ENCODE results near the gene CAV3. TPM values are rescaled to one million over a fixed set of nuclear protein-coding genes. Genes with fewer than 3 reads are reported as not detected.

Gene CAV3
- total and polyA plus RNA-seq, 2 donors from 2014 or later, result not detected

DNA sequence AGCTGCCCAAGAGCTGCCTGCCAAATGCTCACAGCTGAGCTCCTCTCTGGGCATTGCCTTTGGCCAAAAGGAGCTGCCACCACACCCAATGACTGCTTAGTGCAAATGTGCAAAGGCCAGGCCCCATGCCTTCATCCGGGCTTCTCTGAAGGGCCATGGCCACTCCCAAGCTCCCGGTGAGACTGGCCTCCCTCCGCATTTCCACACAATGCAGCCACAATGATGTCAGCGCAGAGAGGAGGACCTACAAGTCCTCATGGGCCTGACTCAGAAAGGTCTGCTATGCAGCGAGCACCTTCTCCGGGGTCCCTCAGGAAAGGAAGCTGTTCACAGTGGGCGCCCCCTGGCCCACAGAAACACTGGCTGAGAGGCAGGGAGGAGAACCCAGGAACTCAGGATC is 23.1 kb downstream of the CAV3 start:
- no peak overlapping the region for H3K4me3 ChIP-seq (ENCODE audit: low read length in 3 of 3)
- H3K36me3 ChIP-seq (ENCODE audit: control insufficient read depth in 2 of 3, insufficient read depth in 3 of 3, low read length in 3 of 3), result no peaks in the 10 kb centered on the region
- H3K4me1 ChIP-seq (ENCODE audit: control insufficient read depth in 2 of 3, insufficient read depth in 2 of 3, low read depth in 1 of 3, low read length in 3 of 3), result no peaks in the 10 kb centered on the region
- no peaks in the 10 kb centered on the region for H3K27me3 ChIP-seq (ENCODE audit: control insufficient read depth, insufficient read depth, low read length)
- no peak for FAIRE-seq
- TF ChIP-seq, protein P1, sequence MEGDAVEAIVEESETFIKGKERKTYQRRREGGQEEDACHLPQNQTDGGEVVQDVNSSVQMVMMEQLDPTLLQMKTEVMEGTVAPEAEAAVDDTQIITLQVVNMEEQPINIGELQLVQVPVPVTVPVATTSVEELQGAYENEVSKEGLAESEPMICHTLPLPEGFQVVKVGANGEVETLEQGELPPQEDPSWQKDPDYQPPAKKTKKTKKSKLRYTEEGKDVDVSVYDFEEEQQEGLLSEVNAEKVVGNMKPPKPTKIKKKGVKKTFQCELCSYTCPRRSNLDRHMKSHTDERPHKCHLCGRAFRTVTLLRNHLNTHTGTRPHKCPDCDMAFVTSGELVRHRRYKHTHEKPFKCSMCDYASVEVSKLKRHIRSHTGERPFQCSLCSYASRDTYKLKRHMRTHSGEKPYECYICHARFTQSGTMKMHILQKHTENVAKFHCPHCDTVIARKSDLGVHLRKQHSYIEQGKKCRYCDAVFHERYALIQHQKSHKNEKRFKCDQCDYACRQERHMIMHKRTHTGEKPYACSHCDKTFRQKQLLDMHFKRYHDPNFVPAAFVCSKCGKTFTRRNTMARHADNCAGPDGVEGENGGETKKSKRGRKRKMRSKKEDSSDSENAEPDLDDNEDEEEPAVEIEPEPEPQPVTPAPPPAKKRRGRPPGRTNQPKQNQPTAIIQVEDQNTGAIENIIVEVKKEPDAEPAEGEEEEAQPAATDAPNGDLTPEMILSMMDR (IDR thresholded peaks at IDR 0.05; ENCODE audit: borderline replicate concordance, extremely low read depth, insufficient read depth), result no peak
- peak in 1 of 5 donors; percentile 22 for DNase-seq
- no peak overlapping the region for H3K9ac ChIP-seq (ENCODE audit: low read length in 3 of 3)
- H3K27ac ChIP-seq (ENCODE audit: low read depth in 2 of 2, low read length in 2 of 2), result no peak overlapping the region
- H3K9me3 ChIP-seq (ENCODE audit: control insufficient read depth in 2 of 3, insufficient read depth in 1 of 3, low read length in 3 of 3), result no peaks in the 10 kb centered on the region
- intact Hi-C loops (cut with DNase I), result no loop called here

DNA sequence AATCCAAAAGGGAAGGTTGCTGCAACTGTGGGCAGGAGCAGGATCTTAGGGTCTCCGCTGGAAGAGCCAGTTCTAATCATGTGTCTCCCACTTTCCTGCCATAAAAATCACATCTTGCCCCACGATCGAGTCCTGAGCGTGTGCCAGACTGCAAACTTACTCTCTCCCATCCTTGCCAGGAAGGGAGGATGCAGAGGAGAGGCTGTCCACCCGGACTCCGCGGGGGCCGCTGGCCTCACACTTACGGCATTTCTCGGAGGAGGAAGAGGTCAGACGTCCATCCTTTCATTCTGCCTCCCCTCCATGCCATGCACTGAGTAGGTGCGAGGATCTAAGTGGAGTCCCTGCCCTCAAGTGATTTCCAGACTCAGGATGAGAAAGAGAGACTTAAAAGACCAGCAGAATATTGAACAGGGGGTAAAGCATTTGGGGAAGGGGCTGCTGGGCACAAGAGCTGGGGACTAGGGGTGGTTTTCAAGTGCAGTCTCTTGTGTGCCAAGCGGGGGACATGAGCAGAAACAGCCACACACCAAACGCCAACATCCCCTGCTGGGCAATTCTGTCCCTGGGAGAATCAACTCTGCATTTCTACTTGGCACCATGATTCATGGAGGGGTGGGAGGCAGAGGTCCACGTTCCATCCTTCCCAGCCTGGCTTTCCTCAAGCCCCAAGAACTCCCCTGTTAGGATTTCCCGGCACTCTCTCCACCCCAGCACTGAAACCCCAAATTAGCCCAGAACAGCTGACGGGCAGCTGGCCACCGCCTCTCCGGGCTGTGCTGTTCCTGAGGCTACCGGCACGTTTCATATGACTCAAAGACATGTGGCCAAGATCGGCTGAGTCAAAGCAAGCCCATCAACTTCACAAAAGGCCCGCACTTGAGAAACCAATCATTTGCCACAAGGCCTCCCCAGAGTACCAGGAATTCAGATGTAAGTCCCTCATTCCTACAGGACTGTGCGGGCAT is 24.2 kb downstream of the CAV3 start:
- Histone ChIP-seq H3K27ac (ENCODE audit: low read depth in 2 of 2, low read length in 2 of 2) (no peak overlapping the region), H3K36me3 (ENCODE audit: control insufficient read depth in 2 of 3, insufficient read depth in 3 of 3, low read length in 3 of 3) (no peaks in the 10 kb centered on the region), H3K4me3 (ENCODE audit: low read length in 3 of 3) (no peak overlapping the region), H3K27me3 (ENCODE audit: control insufficient read depth, insufficient read depth, low read length) (no peaks in the 10 kb centered on the region), H3K4me1 (ENCODE audit: control insufficient read depth in 2 of 3, insufficient read depth in 2 of 3, low read depth in 1 of 3, low read length in 3 of 3) (no peaks in the 10 kb centered on the region), H3K9me3 (ENCODE audit: control insufficient read depth in 2 of 3, insufficient read depth in 1 of 3, low read length in 3 of 3) (no peaks in the 10 kb centered on the region), H3K9ac (ENCODE audit: low read length in 3 of 3) (no peak overlapping the region)
- TF ChIP-seq, protein P1 (IDR thresholded peaks at IDR 0.05; ENCODE audit: borderline replicate concordance, extremely low read depth, insufficient read depth), result no peak
- FAIRE-seq (no peak), DNase-seq (peak in 2 of 5 donors; percentile 5 to 12)
- intact Hi-C loops (cut with DNase I), result no loop called here

DNA sequence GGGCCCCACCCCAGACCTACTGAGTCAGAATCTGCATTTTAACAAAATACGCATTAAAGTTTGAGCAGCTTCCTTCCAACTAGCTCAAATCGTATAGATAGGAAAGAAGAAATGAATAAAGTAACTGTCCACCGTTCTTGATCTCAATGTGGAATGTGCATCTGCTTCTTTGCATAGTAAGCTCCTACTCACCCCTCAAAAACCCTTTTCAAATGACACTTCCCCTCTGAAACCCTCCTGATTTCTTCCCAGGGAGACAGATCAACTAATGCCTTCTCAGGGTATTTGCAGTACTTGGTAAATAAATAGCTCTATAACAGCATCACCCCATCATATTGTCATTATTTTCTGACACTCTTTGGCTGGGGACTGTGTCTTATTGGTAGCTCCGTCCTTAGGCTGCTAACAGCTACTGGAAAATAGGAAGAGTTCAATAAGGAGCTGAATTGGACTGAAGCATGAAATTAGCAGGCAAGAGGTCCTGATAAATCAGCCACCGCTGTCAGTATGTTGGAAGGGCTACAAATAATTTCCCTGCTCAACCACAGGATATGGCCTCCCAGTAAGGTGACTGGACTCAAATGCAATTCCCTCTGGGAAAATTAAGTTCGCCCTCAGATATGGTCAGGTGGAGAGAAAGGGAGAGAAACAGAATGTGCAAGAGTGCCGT is 25.6 kb downstream of the CAV3 start:
- H3K9me3 ChIP-seq (ENCODE audit: control insufficient read depth in 2 of 3, insufficient read depth in 1 of 3, low read length in 3 of 3), result no peaks in the 10 kb centered on the region
- no peak overlapping the region for H3K27ac ChIP-seq (ENCODE audit: low read depth in 2 of 2, low read length in 2 of 2)
- no peaks in the 10 kb centered on the region for H3K27me3 ChIP-seq (ENCODE audit: control insufficient read depth, insufficient read depth, low read length)
- TF ChIP-seq, protein P1 (IDR thresholded peaks at IDR 0.05; ENCODE audit: borderline replicate concordance, extremely low read depth, insufficient read depth), result no peak
- H3K9ac ChIP-seq (ENCODE audit: low read length in 3 of 3), result no peak overlapping the region
- H3K36me3 ChIP-seq (ENCODE audit: control insufficient read depth in 2 of 3, insufficient read depth in 3 of 3, low read length in 3 of 3), result no peaks in the 10 kb centered on the region
- intact Hi-C loops (cut with DNase I), result no loop called here
- no peak overlapping the region for H3K4me3 ChIP-seq (ENCODE audit: low read length in 3 of 3)
- DNase-seq (peak in 2 of 5 donors; percentile 8 to 37), FAIRE-seq (no peak)
- no peaks in the 10 kb centered on the region for H3K4me1 ChIP-seq (ENCODE audit: control insufficient read depth in 2 of 3, insufficient read depth in 2 of 3, low read depth in 1 of 3, low read length in 3 of 3)

Data from kidney (tissue), 14 donors.